KMS-11 (cell line): Measurements from ENCODE around the gene LARP1.

Experiments used
- H2AFZ ChIP-seq: fragments of 200-600 bp; sonication (generic); 2 replicates; pipeline ENCODE4 v1.6.1; 2016; ENCODE audit warnings: antibody characterized with exemption, mixed run types, low read depth
- H3K27ac ChIP-seq: fragments of 200-600 bp; sonication (generic); 2 replicates; pipeline ENCODE4 v1.6.1; 2016; ENCODE audit warnings: mild to moderate bottlenecking, mixed run types
- H3K27me3 ChIP-seq: fragments of 200-600 bp; sonication (generic); 2 replicates; pipeline ENCODE4 v1.6.1; 2017; ENCODE audit warnings: mild to moderate bottlenecking, low read depth, mixed run types, moderate library complexity; ENCODE audit not compliant: insufficient read depth
- H3K36me3 ChIP-seq: fragments of 200-600 bp; sonication (generic); 2 replicates; pipeline ENCODE4 v1.6.1; 2017; ENCODE audit warnings: mild to moderate bottlenecking, mixed run types; ENCODE audit not compliant: insufficient read depth
- H3K4me1 ChIP-seq: fragments of 200-600 bp; sonication (generic); 2 replicates; pipeline ENCODE4 v1.6.1; 2016; ENCODE audit warnings: mild to moderate bottlenecking, low read depth, mixed run types; ENCODE audit not compliant: poor library complexity, severe bottlenecking
- H3K4me2 ChIP-seq: fragments of 200-600 bp; sonication (generic); 2 replicates; pipeline ENCODE4 v1.7.0; 2016; ENCODE audit warnings: mild to moderate bottlenecking, mixed run types
- H3K4me3 ChIP-seq: fragments of 200-600 bp; sonication (generic); IDR thresholded peaks from 2 replicates; pipeline ENCODE4 v1.6.1; 2017; ENCODE audit warnings: low read depth, low read length, mixed read lengths; ENCODE audit not compliant: insufficient read depth
- H3K79me2 ChIP-seq: fragments of 200-600 bp; sonication (generic); 2 replicates; pipeline ENCODE4 v1.6.1; 2016; ENCODE audit warnings: low read depth, mixed run types; ENCODE audit not compliant: insufficient read depth
- H3K9ac ChIP-seq: fragments of 200-600 bp; sonication (generic); 2 replicates; pipeline ENCODE4 v1.6.1; 2016; ENCODE audit warnings: mild to moderate bottlenecking, mixed run types
- H4K20me1 ChIP-seq: fragments of 200-600 bp; sonication (generic); 2 replicates; pipeline ENCODE4 v1.6.1; 2016; ENCODE audit warnings: mild to moderate bottlenecking, mixed run types; ENCODE audit not compliant: insufficient read depth
- CTCF ChIP-seq: fragments of 200-600 bp; sonication (generic); conservative IDR thresholded peaks from 2 replicates; pipeline ENCODE4 v1.6.1; 2017; ENCODE audit warnings: low read depth, mild to moderate bottlenecking, antibody characterized with exemption, low read length, moderate library complexity, mixed read lengths

LARP1 gene

GRCh38 chr5:154778534-154778933 is 23.4 kb downstream of the LARP1 start:
- no peaks in the 10 kb centered on the region for H3K36me3 ChIP-seq
- no peaks in the 10 kb centered on the region for H3K27me3 ChIP-seq
- TF ChIP-seq CTCF = no peak
- H3K9ac ChIP-seq = no peak overlapping the region
- H2AFZ ChIP-seq = no peak overlapping the region
- H3K4me1 ChIP-seq = peaks cover 89% of the 10 kb centered on the region
- H4K20me1 ChIP-seq = peaks cover 75% of the 10 kb centered on the region
- no peak overlapping the region for H3K4me3 ChIP-seq
- peaks cover 100% of the 10 kb centered on the region for H3K79me2 ChIP-seq
- no peak overlapping the region for H3K4me2 ChIP-seq
- H3K27ac ChIP-seq = no peak overlapping the region

- Histone ChIP-seq H4K20me1 (peaks cover 69% of the 10 kb centered on the region), H3K4me2 (no peak overlapping the region), H3K4me3 (no peak overlapping the region), H3K27ac (no peak overlapping the region), H3K9ac (no peak overlapping the region), H2AFZ (no peak overlapping the region), H3K36me3 (no peaks in the 10 kb centered on the region), H3K4me1 (peaks cover 89% of the 10 kb centered on the region), H3K79me2 (peaks cover 100% of the 10 kb centered on the region), H3K27me3 (no peaks in the 10 kb centered on the region)
- TF ChIP-seq CTCF = no peak
Measured at GRCh38 chr5:154779105-154779504, 23.9 kb downstream of the LARP1 start.

- Histone ChIP-seq H3K4me1 (peaks cover 91% of the 10 kb centered on the region), H4K20me1 (peaks cover 66% of the 10 kb centered on the region), H2AFZ (no peak overlapping the region), H3K4me3 (no peak overlapping the region), H3K27me3 (no peaks in the 10 kb centered on the region), H3K27ac (no peak overlapping the region), H3K9ac (no peak overlapping the region), H3K4me2 (no peak overlapping the region), H3K79me2 (peaks cover 100% of the 10 kb centered on the region), H3K36me3 (no peaks in the 10 kb centered on the region)
- TF ChIP-seq CTCF = no peak
Measured at GRCh38 chr5:154780128-154780527, 25.0 kb downstream of the LARP1 start.

- no peak overlapping the region for H3K9ac ChIP-seq
- no peak for TF ChIP-seq CTCF
- no peak overlapping the region for H3K4me3 ChIP-seq
- H3K4me2 ChIP-seq = peak overlapping the region; percentile 5; the same call in 1 of the 2 replicates
- H3K4me1 ChIP-seq = peaks cover 71% of the 10 kb centered on the region
- peaks cover 100% of the 10 kb centered on the region for H3K79me2 ChIP-seq
- no peak overlapping the region for H2AFZ ChIP-seq
- H3K27ac ChIP-seq = no peak overlapping the region; the same call in 1 of the 2 replicates
- H3K36me3 ChIP-seq = no peaks in the 10 kb centered on the region
- peaks cover 67% of the 10 kb centered on the region for H4K20me1 ChIP-seq
- H3K27me3 ChIP-seq = no peaks in the 10 kb centered on the region
Measured at GRCh38 chr5:154782326-154782725, 27.1 kb downstream of the LARP1 start.
